ENCODE results near the gene PEX16.

DNA sequence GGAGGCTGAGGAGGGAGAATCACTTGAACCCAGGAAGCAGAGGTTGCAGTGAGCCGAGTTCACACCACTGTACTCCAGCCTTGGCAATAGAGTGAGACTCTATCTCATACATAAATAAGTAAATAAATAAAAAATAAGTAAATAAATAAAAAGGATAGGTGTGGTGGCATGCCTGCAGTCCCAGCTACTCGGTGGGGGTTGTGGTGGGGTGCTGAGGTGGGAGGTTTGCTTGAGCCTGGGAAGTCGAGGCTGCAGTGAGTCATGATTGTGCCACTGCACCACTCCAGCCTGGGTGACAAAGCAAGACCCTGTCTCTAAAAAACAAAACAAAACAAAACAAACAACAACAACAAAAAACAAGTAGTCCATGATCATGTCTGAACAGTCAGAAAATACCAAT is 7.9 kb upstream of the PEX16 start:
- TF ChIP-seq, protein P1, sequence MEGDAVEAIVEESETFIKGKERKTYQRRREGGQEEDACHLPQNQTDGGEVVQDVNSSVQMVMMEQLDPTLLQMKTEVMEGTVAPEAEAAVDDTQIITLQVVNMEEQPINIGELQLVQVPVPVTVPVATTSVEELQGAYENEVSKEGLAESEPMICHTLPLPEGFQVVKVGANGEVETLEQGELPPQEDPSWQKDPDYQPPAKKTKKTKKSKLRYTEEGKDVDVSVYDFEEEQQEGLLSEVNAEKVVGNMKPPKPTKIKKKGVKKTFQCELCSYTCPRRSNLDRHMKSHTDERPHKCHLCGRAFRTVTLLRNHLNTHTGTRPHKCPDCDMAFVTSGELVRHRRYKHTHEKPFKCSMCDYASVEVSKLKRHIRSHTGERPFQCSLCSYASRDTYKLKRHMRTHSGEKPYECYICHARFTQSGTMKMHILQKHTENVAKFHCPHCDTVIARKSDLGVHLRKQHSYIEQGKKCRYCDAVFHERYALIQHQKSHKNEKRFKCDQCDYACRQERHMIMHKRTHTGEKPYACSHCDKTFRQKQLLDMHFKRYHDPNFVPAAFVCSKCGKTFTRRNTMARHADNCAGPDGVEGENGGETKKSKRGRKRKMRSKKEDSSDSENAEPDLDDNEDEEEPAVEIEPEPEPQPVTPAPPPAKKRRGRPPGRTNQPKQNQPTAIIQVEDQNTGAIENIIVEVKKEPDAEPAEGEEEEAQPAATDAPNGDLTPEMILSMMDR (IDR thresholded peaks at IDR 0.05; ENCODE audit: low read length): no peak
- TF ChIP-seq EZH2 (IDR thresholded peaks at IDR 0.05; ENCODE audit: borderline replicate concordance, low read length): no peak

All from OCI-LY1 (cell line).